GM19239 (cell line): ENCODE measurements around the gene CDC73.
A peak's percentile ranks its signal among the peaks of the same experiment; 100 is the strongest.
"Not testable (repeated sequence)": the region's sequence is repeated elsewhere in the genome, so short reads cannot be mapped to it uniquely, and the experiment has no call there.

Source experiments
- DNase-seq: peaks from one replicate; pipeline ENCODE4 v3.0.0; 2011; ENCODE audit warnings: low spot score; ENCODE audit not compliant: insufficient read length
- FAIRE-seq: peaks from 2 replicates; lab custom pipeline; 2011; peaks lifted over from hg19 to GRCh38; lab: Jason Lieb, UNC

The CDC73 gene

DNA sequence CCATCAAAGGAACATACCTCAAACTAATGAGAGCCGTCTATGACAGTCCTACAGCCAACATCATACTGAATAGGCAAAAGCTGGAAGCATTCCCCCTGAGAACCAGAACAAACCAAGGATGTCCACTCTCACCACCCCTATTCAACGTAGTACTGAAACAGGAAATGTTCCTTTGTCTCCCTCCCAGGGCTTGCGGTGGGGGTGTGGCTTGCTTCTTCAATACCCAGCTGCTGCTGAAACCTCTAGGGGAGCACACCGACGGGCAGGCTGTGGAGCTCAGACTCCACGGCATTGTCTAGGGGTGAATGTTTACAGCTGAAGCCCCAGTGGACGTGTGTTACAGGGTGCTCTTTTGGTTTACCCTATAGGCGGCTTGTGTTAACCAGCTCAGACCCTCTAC is 95.1 kb downstream of the CDC73 start:
- FAIRE-seq (peak; percentile 40), DNase-seq (no peak)

DNA sequence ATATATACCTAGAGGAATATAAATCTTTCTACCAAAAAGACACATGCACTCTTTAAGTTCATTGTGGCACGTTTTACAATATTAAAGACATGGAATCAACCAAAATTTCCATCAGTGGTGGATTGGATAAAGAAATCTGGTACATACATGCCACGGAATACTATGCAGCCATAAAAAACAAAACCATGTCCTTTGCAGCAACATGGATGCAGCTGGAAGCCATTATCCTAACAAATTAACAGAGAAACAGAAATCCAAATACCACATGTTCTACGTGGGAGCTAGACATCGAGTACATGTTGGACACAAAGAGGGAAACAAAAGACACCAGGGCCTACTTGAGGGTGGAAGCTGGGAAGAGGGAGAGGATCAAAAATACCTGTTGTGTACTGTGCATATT is 97.6 kb downstream of the CDC73 start:
- DNase-seq = no peak
- FAIRE-seq = no peak

DNA sequence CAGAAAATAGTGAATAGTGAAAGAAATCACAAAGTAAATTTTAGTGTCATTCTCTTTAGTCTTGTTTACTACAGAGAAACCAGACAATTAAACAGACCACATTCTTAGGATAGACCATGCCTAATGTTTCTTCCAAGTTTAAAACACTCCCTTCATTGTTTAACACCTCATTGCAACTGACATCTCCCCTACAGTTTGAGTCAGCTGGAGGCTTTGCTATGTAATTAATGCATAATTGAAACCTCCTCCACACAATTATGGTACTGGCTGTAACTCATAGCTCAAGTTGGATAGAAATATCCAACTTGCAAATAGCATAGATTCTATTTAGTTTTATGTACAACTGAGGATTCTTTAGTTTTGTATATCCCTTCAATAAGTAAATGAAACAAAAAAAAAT is 99.8 kb downstream of the CDC73 start:
- DNase-seq = no peak

DNA sequence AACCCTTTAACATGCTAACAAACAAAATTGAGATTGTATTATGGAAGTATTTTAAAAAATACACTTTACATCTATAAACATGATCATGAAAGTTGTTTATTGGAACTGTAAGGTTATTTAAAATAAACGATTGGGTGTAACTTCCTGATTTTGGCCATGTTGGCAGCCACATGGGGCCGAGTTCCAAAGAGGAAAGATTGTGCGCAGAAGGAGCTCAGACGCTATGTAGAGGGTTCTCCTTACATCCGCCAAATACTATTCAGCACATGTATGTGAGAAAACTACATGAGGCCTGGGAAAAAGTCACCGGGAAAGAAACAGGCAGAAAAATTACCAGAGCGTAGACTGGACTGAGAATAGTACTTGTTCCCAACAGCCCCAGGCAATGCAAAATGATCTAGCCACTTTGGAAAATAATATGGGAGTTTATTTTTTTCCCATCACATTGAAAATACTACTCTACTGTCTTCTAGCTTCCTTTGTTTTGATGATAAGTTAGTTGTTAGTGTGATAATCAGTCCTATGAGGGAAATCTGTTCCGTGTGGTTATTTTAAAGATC is 100.3 kb downstream of the CDC73 start:
- no peak for FAIRE-seq
- DNase-seq = no peak

More for the DNA sequence above, 99.8 kb downstream of the CDC73 start:
- no peak for FAIRE-seq

DNA sequence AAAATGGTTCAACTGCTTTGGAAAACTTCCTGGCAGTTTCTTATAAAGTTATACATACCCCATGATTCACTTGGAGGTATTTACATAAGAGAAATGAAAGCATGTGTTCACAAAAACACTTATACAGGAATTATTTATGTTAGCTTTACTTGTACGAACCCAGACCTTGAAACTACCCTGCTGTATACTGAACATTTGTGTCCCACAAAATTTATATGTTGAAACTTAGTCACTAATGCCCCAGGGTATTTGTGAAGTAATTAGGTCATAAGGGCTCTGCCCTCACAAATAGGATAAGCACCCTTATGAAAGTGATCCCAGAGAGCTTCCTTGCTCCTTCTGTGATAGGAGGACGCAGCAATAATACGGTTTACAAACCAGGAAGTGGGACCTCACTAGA is 107.3 kb downstream of the CDC73 start:
- FAIRE-seq (no peak), DNase-seq (no peak)

DNA sequence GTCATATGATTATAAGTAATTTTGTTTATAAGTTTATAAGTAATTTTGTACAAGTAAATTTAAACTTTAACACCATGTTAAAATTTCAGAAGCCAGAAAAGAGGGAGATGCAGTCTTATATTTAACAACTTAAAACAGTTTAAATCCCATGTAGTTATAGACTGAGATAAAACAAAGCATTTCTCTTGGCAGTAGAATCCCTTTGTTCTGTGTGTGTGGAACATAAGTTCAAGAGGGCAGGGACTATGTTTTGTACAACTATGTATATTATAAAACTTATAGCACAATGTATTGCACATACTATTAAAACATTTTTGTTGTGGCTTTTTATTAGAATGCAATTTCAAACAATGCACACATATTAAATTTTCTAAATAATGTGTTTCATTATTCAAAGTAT is 109.3 kb downstream of the CDC73 start:
- FAIRE-seq = peak; percentile 18
- DNase-seq = not testable (repeated sequence)

DNA sequence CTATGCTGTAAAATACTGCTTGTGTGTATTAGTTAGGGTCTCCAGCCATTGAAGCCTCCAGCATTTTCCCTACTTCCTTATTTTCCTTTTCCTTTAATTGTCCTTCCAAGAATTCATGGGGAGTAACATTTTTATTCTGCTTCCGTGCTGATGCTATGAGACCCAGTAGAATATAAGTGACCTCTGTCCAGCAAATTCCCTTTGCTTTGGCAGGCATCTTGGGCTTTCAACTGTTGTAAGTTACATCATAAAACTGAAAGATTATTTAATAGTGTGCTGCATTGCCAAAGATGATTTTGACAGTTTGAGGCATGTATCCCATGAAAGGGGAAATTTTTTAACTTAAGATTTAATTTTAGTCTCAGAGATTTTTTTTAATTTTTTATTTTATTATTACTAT is 112.7 kb downstream of the CDC73 start:
- FAIRE-seq (no peak), DNase-seq (no peak)

DNA sequence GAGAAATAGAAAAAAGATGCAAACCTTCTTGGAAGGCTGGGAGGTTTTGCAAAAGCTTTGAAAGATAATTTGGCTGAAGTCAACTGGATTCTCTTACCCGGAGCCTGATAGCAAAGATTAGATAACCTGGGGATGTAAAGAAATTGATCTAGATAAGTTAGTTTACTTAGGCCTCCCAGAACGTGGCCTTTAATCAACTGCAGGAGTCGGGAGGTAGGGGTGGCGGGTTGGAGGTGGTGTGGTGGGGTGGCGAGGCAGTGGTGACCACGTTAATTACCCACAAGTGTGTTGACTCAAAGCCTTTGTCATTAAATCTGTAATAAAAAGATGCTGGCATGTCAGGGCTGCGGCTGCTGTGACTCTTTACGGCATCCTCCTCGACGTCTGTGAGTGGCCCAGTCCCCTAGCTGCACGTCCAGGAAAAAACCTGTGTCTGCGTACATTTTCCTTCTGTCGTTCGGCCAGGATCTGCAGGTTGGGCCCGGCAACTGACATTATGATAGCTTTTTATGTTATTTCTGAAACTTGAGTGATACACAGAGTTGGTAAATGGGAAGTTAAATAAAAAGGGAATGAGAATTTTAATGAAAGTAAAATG is 115.6 kb downstream of the CDC73 start:
- DNase-seq = no peak
- no peak for FAIRE-seq

DNA sequence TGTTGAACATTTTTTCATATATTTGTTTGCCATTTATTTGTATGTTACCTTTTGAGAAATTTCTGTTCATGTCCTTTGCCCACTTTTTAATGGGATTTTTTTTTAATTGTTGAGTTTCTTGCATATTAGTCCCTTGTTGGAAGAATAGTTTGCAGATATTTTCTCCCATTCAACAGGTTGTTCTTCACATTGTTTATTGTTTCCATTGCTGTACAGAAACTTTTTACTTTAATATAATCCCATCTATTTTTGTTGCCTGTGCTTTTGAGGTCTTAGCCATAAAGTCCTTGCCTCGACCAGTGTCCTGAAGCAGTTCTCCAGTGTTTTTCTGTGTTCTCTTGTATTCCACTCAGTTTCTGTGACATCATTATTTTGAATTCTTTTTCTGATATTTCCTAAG is 118.8 kb downstream of the CDC73 start:
- FAIRE-seq (no peak), DNase-seq (no peak)

DNA sequence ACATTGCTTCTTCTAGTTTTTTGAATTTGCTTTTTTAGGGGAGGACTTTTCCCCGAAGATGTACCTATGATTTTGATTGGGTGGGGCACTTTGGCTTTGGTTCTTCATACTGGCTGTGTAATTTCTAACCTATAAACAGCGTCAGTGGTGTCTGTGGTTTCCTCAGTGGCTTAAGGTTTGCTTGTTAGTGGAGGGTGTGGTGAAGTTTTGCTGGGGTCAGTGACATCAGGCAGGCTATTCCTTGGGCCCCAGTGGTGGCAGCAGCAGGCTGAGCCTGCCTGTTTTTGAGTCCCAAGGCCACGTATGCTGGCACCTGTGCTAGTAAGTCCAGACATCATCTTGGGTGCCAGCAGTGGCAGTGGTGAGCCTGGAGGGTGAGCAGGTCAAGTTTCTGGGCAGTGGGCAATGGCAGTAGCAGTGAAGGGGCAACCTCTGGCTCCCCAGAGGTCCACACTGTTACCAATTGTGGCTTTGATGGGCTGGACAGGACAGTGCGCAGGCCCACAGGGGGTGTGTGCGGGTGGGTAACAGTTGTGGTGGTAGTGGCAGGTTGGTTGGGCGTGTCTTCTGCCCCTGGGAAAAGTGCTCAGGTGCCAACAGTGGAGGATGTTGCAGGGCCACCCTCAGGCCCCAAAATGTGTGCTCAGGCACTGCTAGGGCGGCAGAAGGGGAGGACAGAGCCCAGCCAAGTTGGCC is 119.4 kb downstream of the CDC73 start:
- FAIRE-seq (peak; percentile 76), DNase-seq (no peak)

DNA sequence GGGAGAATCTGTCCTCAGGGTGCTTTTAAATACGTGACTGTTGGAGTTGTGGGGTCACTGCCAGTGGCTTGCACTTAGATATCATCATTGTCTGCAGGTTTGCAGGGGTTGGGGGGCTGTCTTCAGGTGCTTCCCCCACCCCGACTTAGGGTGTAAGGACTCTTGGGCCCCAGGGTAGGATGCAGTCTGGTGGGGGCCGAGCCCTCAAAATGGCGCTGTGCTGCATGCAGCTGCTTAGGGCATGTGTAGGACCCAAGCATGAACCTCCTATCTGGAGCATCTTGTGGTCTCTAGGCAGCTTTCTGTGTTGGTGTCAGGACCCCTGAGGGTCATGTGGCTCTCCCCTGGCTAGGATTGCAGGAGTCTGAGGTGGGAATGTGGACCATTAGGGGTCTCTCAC is 120.2 kb downstream of the CDC73 start:
- FAIRE-seq = no peak
- DNase-seq = no peak

DNA sequence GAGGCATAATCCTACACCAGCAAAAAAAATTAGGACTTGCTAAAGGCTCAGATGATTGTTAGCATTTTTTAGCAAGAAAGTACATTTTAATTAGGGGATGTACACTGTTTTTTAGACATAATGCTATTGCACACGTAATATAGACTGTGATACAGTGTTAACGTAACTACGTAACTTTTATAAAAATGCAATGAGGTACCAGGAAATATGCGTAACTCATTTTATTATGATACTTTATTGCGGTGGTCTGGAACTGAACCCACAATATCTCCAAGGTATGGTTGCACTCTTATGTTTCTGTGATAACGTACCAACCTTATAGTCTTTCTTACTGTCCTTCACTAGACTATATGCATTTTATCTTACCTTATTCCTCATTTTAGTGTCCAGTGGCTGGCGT is 127.4 kb downstream of the CDC73 start:
- FAIRE-seq = no peak
- no peak for DNase-seq

DNA sequence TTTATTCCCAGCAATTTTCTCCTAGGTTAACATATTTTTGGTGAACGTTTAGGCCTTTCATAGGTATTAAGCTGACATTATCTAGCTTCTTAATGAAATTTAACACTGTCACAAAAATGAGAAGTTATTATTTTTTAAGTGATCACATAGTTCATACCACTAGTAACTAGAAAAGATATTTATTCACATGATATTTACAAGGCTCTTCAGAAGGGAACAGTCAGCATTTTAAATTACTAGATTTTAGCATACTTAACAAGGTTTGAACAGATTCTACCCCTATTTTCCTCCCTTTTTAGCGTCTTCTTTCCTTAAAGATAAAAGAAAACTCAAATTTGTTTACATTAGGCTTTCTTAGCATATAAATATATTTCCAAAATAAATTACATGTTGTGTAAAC is 130.1 kb downstream of the CDC73 start:
- FAIRE-seq = no peak
- DNase-seq = no peak

DNA sequence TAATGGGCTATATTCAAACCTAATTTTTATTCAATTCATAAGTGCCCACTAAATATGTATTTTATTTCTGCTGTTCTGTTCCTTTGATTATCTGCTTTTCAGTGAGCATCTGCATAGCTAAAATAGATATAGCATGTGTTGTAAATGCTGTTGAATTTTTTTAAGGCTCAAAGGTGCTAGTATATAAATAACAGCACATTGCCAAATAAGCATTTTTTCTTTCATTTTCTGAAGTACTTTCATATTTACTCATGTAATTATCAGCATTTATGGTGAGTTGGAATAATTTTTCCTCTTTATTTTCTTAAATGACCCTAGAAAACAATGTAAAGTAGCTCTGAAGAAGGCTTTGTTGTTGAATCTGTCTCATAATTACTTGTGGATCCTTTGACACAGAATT is 134.2 kb downstream of the CDC73 start:
- no peak for FAIRE-seq
- DNase-seq = no peak

DNA sequence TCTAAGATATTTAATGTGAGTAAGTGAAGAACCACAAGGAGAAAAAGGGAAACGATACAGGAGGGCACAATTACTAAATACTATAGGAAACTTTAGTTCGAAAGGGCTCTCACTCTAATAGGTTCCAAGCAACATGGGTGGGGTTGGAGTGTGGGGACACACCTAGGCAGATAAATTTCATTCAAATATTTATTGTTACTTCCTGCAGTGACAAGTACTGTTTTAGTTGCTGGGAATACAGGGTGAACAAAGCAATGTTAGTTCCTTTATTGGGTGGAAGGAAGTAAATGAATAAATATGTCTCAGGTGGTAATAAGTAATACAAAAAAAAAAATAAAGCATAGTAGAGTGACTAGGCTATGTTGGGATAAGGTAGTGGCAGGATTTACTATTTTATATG is 137.8 kb downstream of the CDC73 start:
- FAIRE-seq (no peak), DNase-seq (no peak)

DNA sequence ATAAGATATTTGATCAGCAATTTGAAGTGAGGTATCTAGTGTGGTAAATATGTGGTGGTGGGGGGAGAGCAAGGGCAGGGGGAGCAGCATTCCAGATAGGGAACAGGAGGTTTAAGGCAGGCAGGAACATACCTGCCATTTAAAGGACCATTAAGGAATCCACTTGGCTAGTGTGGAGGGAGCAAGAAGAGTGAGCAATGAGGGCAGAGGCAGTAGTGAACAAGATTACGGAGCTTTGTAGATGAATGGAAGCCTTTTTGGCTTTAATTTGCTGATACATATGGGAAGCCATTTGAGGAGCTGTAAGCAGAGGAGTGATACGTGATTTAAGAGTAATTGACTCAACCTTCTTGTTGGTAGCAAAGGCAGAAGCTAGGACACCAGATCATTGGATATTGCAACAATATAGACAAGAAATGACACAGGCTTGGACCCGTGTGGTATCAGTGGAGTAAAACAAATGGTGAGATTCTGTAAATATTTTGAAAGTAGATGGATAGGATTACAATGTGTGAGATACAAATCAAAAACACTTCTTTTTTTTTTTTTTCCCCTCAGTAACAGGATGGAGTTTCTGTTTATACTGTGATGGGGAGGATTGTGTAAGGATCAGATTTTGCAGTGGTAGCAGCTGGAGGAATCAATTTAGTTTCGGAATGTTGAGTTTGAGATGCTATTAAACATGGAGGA is 138.4 kb downstream of the CDC73 start:
- DNase-seq (no peak), FAIRE-seq (no peak)

DNA sequence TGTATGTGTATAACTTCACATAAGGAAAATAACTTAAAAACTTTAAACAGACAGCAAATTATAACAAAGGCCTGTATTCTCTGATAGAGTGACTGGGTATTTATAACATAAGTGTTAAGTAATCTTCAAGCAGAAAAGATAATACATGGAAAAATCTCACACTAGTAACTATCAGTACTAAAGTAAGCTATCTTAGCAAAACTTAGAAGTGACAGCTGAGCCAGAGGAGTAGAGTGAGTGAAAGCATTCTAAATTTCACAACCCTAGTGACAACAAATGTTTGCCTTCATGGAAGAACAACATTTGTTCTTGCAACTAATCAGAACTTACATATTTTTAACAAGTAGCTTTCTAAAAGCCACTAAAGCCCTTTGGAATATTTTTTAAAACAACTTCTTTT is 139.1 kb downstream of the CDC73 start:
- DNase-seq (no peak), FAIRE-seq (no peak)

DNA sequence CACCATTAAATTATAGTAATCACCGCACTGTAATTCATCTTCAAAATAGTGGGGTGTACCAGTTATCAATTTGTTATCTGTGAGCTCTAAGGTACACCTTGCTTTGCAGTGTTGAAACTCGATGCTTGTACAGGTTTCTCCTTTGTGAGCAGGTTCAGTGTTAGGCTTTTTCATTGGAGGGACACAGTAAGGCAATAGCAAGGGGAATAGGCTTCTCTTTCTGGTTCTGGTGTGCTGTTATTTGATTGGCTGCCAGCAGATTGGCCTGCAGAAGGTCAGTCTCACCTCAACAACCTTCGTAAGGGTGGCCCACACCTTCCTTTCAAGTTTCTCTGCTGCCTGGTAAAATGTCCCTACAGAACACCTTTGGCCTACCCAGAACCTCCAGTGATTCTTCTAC is 140.8 kb downstream of the CDC73 start:
- DNase-seq (no peak), FAIRE-seq (no peak)

DNA sequence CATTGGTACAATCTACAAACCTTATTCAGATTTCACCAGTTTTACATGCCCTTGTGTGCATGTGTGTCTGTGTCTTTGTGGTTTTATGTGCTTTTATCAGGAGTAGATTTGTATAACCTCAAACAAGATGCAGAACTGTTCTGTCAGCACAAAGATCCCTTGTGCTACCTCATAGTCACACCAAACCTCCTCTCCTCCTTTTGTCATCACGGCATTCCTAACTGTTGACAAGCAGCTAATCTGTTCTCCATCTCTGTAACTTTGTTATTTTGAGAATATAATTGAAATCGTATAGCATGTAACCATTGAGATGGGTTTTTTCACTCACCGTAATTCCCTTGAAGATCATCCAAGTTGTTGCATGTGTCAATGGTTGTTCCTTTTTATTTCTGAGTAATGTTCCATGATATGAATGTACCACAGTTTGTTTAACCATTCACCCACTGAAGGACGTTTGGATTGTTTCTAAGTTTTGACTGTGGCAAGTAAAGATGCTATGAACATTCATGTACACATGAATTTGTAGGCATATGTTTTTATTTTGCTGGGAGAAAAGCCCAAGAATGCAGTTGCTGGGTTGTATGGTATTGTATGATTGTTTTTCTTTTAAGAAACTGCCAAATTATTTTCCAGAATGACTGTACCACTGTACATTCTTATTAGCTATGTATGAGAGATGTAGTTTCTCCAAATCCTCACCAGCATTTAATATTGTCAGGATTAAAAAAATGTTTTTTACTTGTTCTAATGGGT is 142.7 kb downstream of the CDC73 start:
- FAIRE-seq (no peak), DNase-seq (no peak)

DNA sequence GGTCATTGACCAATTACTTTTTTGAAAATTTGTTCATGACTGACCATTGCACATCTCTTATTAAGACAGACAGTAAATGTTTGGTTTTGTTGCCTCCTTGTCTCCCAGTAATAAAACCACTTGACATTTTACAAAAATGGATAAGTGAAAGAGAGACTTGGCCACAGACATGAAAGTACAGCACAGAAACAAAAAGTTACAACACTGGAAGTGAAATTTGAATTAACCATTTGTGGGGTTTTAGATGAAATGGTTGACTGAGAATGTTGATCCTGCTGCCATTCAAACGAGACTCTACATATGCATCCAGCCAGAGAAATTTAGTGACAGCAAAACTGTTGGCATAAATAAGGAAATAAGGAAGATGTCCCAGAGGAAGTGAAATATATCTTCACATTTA is 143.9 kb downstream of the CDC73 start:
- DNase-seq (no peak), FAIRE-seq (peak; percentile 23)

DNA sequence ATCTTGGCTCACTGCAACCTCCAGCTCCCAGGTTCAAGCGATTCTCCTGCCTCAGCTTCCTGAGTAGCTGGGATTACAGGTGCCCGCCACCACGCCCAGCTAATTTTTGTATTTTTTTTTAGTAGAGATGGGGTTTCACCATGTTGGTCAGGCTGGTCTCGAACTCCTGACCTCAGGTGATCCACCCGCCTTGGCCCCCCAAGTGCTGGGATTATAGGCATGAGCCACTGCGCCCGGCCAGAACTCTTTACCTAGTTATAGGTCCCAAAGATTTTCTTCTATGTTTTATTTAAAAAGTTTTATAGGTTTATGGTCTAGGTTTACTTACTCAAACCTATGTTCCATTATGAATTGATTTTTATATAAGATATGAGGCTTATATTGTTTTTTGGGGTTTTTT is 145.0 kb downstream of the CDC73 start:
- DNase-seq, FAIRE-seq: not testable (repeated sequence)
